ENCODE data around the gene TRIM21.

DNA sequence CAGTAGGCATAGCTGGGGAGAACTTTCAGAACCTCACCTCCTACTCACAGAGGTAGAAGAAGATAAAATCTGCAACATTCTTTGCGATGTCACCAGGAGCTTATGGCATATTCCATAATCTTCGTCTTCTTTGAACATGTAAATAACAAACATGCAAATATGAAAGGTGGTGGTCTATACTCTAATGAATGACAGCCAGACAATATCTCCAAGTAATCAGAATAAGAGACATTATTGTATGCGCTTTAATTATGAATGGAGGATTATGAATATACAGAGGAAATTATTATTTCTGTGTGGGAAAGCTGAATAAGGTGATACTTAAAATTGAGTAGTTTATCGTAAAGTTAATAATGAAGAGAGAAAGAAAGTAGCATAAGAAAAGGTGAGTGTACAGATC, 25.2 kb downstream of the TRIM21 start, which contains the start of gene OR52B4:
- TF ChIP-seq, protein P1, sequence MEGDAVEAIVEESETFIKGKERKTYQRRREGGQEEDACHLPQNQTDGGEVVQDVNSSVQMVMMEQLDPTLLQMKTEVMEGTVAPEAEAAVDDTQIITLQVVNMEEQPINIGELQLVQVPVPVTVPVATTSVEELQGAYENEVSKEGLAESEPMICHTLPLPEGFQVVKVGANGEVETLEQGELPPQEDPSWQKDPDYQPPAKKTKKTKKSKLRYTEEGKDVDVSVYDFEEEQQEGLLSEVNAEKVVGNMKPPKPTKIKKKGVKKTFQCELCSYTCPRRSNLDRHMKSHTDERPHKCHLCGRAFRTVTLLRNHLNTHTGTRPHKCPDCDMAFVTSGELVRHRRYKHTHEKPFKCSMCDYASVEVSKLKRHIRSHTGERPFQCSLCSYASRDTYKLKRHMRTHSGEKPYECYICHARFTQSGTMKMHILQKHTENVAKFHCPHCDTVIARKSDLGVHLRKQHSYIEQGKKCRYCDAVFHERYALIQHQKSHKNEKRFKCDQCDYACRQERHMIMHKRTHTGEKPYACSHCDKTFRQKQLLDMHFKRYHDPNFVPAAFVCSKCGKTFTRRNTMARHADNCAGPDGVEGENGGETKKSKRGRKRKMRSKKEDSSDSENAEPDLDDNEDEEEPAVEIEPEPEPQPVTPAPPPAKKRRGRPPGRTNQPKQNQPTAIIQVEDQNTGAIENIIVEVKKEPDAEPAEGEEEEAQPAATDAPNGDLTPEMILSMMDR (IDR thresholded peaks at IDR 0.05) = no peak
- no peak for TF ChIP-seq POLR2A (IDR thresholded peaks at IDR 0.05)
- no peak for TF ChIP-seq POLR2AphosphoS5 (IDR thresholded peaks at IDR 0.05)
